Transverse colon (tissue), 4 donors: ENCODE data around the gene DSCAM.

Experiments used
- CTCF ChIP-seq, 5 experiments: fragments of 200-600 bp in 3 of 5; fragments of 450-650 bp in 2 of 5; sonication (generic) in 3 of 5; IDR thresholded peaks; 1 replicate in 2 of 5; 2 replicates in 3 of 5; pipeline ENCODE4 v1.5.1; 2016 to 2017; ENCODE audit warnings: antibody characterized with exemption in 5 of 5, inconsistent platforms in 3 of 5, mild to moderate bottlenecking in 2 of 5, moderate library complexity in 1 of 5
- EP300 ChIP-seq: sonication (generic); formaldehyde crosslinking; IDR thresholded peaks from one replicate; pipeline ENCODE4 v1.6.1; 2017; ENCODE audit warnings: antibody characterized with exemption, low read depth
- POLR2A ChIP-seq: fragments of 450-650 bp; IDR thresholded peaks from one replicate; pipeline ENCODE4 v1.6.1; 2016; ENCODE audit warnings: antibody characterized with exemption, mild to moderate bottlenecking, moderate library complexity
- POLR2AphosphoS5 ChIP-seq, 3 donors: sonication (generic); formaldehyde crosslinking; IDR thresholded peaks; one replicate each; pipeline ENCODE4 v1.6.1; 2016; ENCODE audit warnings: antibody characterized with exemption in 3 of 3

- TF ChIP-seq POLR2A (no peak), CTCF (IDR thresholded peaks at IDR 0.05) (no peak), EP300 (no peak), POLR2AphosphoS5 (IDR thresholded peaks at IDR 0.05) (no peak)
These were observed 4.8 kb downstream of the DSCAM start for GRCh38 chr21:40842197-40842552.
